Bronchial epithelial cell (primary cell): ENCODE data around the gene ZBTB5. TPM values are rescaled to one million over a fixed set of nuclear protein-coding genes. Genes with fewer than 3 reads are reported as not detected.

Source experiments
- DNase-seq: peaks from one replicate; pipeline ENCODE4 v3.0.0-alpha.2; 2010; ENCODE audit warnings: low read depth
- FAIRE-seq: peaks from 2 replicates; lab custom pipeline; 2011; peaks lifted over from hg19 to GRCh38; lab: Jason Lieb, UNC
- H3K27me3 ChIP-seq: 2 replicates; pipeline ENCODE4 v1.5.1; 2011; ENCODE audit warnings: low read length; ENCODE audit not compliant: control insufficient read depth, insufficient read depth
- H3K36me3 ChIP-seq: 2 replicates; pipeline ENCODE4 v1.5.1; 2011; ENCODE audit warnings: low read length; ENCODE audit not compliant: control insufficient read depth, insufficient read depth
- H3K4me3 ChIP-seq: 2 replicates; pipeline ENCODE4 v1.5.1; 2011; ENCODE audit warnings: mild to moderate bottlenecking, low read depth, low read length, control low read depth
- CTCF ChIP-seq: IDR thresholded peaks from 2 replicates; pipeline ENCODE4 v1.5.1; 2011; ENCODE audit warnings: mild to moderate bottlenecking, moderate library complexity, low read length, control low read depth, inconsistent platforms; ENCODE audit not compliant: insufficient read depth, severe bottlenecking
- total RNA-seq: library from RNA; depleted of rRNA; stranded (reverse); fragments of >200 nt; gene quantifications from 2 replicates; pipeline ENCODE4 v1.2.1, GENCODE V29; 2014

ZBTB5 gene
- total RNA-seq, 1 donor from 2014 or later: 8.2 TPM

GRCh38 chr9:37454238-37454637, 11.0 kb downstream of the ZBTB5 start:
- FAIRE-seq: no peak
- TF ChIP-seq CTCF: no peak
- Histone ChIP-seq H3K27me3 (no peaks in the 10 kb centered on the region), H3K4me3 (no peak overlapping the region), H3K36me3 (peaks cover 4% of the 10 kb centered on the region)
- DNase-seq: peak; percentile 38

GRCh38 chr9:37453827-37454226, 11.4 kb downstream of the ZBTB5 start:
- Histone ChIP-seq H3K4me3 (no peak overlapping the region), H3K36me3 (peaks cover 4% of the 10 kb centered on the region), H3K27me3 (no peaks in the 10 kb centered on the region)
- DNase-seq (peak; percentile 70), FAIRE-seq (no peak)
- no peak for TF ChIP-seq CTCF

- H3K27me3 ChIP-seq: no peaks in the 10 kb centered on the region
- peaks cover 4% of the 10 kb centered on the region for H3K36me3 ChIP-seq
- FAIRE-seq (no peak), DNase-seq (no peak)
- H3K4me3 ChIP-seq: no peak overlapping the region
- TF ChIP-seq CTCF: no peak
Observed at GRCh38 chr9:37452611-37453010, 12.6 kb downstream of the ZBTB5 start.

GRCh38 chr9:37451628-37452027, 13.6 kb downstream of the ZBTB5 start:
- no peaks in the 10 kb centered on the region for H3K27me3 ChIP-seq
- TF ChIP-seq CTCF: no peak
- no peak for FAIRE-seq
- DNase-seq: no peak
- no peak overlapping the region for H3K4me3 ChIP-seq
- H3K36me3 ChIP-seq: peaks cover 4% of the 10 kb centered on the region

- TF ChIP-seq CTCF: no peak
- no peak for DNase-seq
- Histone ChIP-seq H3K36me3 (peaks cover 4% of the 10 kb centered on the region), H3K27me3 (no peaks in the 10 kb centered on the region), H3K4me3 (no peak overlapping the region)
- FAIRE-seq: no peak
Observed at GRCh38 chr9:37449862-37450632, 15.2 kb downstream of the ZBTB5 start.

GRCh38 chr9:37447111-37447510, 18.1 kb downstream of the ZBTB5 start:
- Histone ChIP-seq H3K36me3 (peaks cover 4% of the 10 kb centered on the region), H3K4me3 (no peak overlapping the region), H3K27me3 (no peaks in the 10 kb centered on the region)
- DNase-seq (no peak), FAIRE-seq (no peak)
- TF ChIP-seq CTCF: no peak
